CD4-positive, alpha-beta T cell treated with Interferon gamma for 1 hour (primary cell): ENCODE measurements around the gene KYAT1.
A peak's percentile ranks its signal among the peaks of the same experiment; 100 is the strongest.

Experiments
- DNase-seq: peaks from one replicate; pipeline ENCODE4 v3.0.0-alpha.2; 2020

The KYAT1 gene

GRCh38 chr9:128835246-128836210 is 46.2 kb downstream of the KYAT1 start:
- DNase-seq: no peak

GRCh38 chr9:128833696-128834095 is 48.1 kb downstream of the KYAT1 start:
- DNase-seq: no peak

GRCh38 chr9:128829477-128830251 is 52.1 kb downstream of the KYAT1 start, which contains the start of gene SPOUT1:
Gene SPOUT1, minus strand, starts transcription at chr9:128829794. Its CDS starts 14 bp downstream, at chr9:128829780.
- peak; percentile 93 for DNase-seq

- DNase-seq: no peak
Observed at GRCh38 chr9:128828719-128829452, 52.9 kb downstream of the KYAT1 start.

- DNase-seq: no peak
Observed at GRCh38 chr9:128828267-128828666, 53.5 kb downstream of the KYAT1 start.

GRCh38 chr9:128825923-128826700 is 55.6 kb downstream of the KYAT1 start:
- no peak for DNase-seq

GRCh38 chr9:128824911-128825310 is 56.8 kb downstream of the KYAT1 start:
- no peak for DNase-seq

- DNase-seq: no peak
Observed at GRCh38 chr9:128823903-128824406, 57.8 kb downstream of the KYAT1 start.

GRCh38 chr9:128823362-128823902 is 58.3 kb downstream of the KYAT1 start:
- DNase-seq: no peak

GRCh38 chr9:128822407-128823042 is 59.2 kb downstream of the KYAT1 start:
- DNase-seq: no peak

- no peak for DNase-seq
Observed at GRCh38 chr9:128821584-128822406, 60.0 kb downstream of the KYAT1 start.

GRCh38 chr9:128820665-128821583 is 60.8 kb downstream of the KYAT1 start:
- no peak for DNase-seq

- no peak for DNase-seq
Observed at GRCh38 chr9:128819716-128820664, 61.8 kb downstream of the KYAT1 start.

- peak; percentile 41 for DNase-seq
Observed at GRCh38 chr9:128818839-128819715, 62.7 kb downstream of the KYAT1 start.

GRCh38 chr9:128818099-128818838 is 63.5 kb downstream of the KYAT1 start, which contains the start of gene ENDOG:
Gene ENDOG, plus strand, starts transcription at chr9:128818500. Its CDS starts 185 bp downstream, at chr9:128818685.
- peak; percentile 96 for DNase-seq

GRCh38 chr9:128810873-128811272 is 70.9 kb downstream of the KYAT1 start:
- no peak for DNase-seq
